CD4-positive, alpha-beta T cell treated with Interleukin-6 at 100 ng/mL for 8 hours (primary cell): Measurements from ENCODE around the gene PIK3R5.
"Not testable (repeated sequence)": the region's sequence is repeated elsewhere in the genome, so short reads cannot be mapped to it uniquely, and the experiment has no call there.

Source experiments
- DNase-seq: peaks from one replicate; pipeline ENCODE4 v3.0.0-alpha.2; 2020; ENCODE audit warnings: mixed read lengths, low spot score

PIK3R5 gene

GRCh38 chr17:8985054-8985701 is 19.7 kb upstream of the PIK3R5 start:
- DNase-seq = no peak

- DNase-seq = not testable (repeated sequence)
Observed at GRCh38 chr17:8984225-8984624, 18.7 kb upstream of the PIK3R5 start.

- DNase-seq = no peak
Observed at GRCh38 chr17:8981443-8981842, 15.9 kb upstream of the PIK3R5 start.

GRCh38 chr17:8979715-8980114 is 14.2 kb upstream of the PIK3R5 start:
- no peak for DNase-seq

GRCh38 chr17:8976638-8977037 is 11.1 kb upstream of the PIK3R5 start:
- DNase-seq = no peak

DNA sequence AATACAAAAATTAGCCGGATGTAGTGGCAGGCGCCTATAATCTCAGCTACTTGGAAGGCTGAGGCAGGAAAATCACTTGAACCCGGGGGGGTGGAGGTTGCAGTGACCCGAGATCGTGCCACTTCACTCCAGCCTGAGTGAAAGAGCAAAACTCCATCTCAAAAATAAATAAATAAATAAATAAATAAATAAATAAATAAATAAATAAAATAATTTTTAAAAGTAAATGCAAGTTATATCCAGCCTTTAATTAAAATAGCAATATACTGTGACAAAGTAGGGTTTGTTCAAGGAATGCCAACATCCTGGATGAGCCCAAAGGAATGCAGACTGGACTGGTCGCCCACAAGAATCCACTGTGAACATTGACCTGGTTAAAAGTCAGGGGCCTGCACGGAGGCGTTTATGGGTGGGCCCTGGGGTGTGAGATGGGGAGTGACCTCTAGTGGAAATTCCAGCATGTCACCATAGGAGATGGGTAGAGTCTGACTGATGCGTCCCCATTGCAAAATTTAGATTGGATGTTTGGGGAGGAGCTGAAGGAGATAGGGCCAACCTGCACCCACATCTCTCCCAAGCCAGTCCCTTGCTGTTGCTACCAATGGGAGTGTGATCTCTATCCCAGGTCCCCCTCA is 9.7 kb upstream of the PIK3R5 start:
- no peak for DNase-seq

GRCh38 chr17:8969901-8970300 is 4.4 kb upstream of the PIK3R5 start:
- no peak for DNase-seq

DNA sequence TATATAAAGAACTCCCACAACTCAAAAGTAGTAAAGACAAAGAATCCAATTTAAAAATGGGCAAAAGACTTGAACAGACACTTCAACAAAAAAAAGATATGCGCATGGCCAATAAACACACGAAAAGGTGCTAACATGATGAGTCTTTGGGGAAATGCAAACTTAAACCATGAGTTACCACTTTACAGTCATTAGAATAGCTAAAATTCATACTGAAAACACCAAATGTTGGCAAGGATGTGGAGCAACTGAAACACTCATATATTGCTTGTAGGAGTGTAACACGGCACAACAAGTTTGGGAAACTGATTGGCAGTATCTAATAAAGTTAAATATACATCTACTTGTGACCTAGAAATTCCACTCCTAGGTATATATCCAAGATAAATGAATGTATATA is 3.0 kb upstream of the PIK3R5 start:
- DNase-seq = no peak

GRCh38 chr17:8967861-8968260 is 2.4 kb upstream of the PIK3R5 start:
- no peak for DNase-seq

DNA sequence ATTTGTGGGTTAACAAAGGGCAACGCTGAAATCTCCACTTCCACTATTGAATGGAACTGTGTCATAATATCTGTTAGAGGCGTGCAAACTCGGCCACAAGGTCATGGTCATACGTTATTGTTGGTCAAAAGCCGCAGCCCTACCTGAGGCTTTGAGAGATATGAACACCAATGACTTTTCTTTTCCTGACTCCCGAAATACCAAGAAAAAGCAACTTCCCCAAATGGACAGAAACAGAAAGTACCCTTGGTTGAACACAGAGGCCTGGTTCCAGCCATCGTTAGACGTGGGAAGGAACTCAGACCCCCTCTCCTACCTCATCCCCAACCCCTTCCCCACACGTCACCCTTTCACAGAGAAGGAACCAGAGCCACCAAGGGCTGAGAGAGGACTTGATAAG is 1.4 kb upstream of the PIK3R5 start:
- no peak for DNase-seq

DNA sequence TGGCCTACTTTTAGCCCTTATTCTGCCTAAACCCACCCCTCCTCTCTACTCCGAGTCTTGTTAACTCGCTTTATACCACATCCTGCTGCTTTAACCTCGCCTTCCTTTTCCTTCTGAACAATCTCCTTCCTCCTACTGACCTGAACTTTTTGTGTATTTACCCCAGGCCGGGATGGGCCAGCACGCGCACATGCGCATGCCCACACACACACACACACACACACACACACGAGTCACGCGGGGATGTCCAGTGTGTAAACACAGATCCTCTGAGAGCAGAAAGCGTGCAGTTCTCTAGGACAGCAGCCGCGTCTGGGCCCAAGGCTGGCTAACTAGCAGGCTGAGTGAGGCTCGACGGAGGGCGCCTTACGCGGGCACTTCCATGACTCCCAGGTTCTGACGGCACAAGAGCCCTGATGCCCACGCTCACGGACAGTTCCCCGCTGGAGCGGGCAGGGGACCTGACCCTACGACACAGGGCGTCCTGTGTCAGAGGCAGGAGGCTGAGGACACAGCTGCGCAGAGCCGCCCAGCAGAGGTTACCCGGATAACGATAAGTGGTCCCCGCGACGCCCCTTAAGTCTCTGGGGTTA is 610 bp downstream of the PIK3R5 start:
- peak; percentile 41 for DNase-seq

GRCh38 chr17:8963647-8964258 is 1.8 kb downstream of the PIK3R5 start:
- DNase-seq = peak; percentile 30

DNA sequence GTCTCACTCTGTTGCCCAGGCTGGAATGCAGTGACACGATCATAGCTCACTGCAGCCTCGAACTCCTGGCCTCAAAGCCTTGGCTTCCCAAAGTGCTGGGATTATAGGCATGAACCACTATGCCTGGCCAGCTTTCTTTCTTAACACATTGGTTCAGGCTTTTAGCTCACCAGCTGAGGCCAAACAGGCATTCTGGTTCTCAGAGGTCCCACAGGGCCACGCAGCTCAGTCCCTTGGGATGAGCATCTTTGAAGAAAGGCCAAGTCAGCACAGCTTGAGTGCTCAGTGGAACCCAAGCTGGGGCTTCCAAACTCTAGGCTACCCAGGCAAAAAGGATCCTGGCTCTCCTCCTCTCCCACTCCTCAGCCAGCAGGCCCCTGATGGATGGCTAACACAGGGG is 2.5 kb downstream of the PIK3R5 start:
- DNase-seq = no peak

GRCh38 chr17:8961829-8962228 is 3.7 kb downstream of the PIK3R5 start:
- no peak for DNase-seq

DNA sequence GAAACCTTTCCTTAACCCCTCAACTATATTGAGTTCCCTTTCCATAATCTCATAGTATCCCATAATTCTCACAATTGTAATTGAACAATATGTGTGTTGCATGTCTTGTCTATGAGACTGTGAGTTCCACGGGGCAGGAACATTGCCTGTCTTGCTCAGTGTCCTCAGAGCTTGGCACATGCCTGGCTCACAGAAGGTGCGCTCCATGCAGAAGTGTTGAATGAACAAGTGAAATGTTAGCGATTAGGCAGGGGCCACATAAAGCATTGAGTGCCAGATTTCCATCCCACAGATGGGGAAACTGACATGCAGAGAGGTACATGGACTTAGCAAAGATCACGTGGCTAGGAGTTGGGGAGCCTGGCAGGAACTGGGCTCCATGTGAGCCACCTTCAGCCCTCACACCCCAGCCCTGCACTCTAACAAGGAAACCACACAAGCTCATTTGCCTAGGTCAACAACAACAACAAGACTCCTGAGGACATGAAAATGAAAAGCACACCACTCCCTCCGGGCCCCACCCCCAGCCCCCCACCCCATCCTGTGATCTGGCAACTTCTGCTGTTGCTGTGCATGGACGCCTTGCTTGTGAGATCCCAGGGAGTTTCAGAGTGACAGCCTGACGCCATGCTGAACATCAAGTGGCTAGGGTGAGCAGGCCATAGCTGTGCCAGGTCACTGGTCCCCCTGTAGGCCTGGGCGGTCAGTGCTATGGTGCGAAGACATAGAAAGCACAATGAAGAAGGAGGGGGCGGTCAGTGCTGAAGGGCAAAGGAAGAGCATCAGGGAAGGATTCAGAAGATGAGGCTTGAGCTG is 5.0 kb downstream of the PIK3R5 start:
- DNase-seq = no peak

DNA sequence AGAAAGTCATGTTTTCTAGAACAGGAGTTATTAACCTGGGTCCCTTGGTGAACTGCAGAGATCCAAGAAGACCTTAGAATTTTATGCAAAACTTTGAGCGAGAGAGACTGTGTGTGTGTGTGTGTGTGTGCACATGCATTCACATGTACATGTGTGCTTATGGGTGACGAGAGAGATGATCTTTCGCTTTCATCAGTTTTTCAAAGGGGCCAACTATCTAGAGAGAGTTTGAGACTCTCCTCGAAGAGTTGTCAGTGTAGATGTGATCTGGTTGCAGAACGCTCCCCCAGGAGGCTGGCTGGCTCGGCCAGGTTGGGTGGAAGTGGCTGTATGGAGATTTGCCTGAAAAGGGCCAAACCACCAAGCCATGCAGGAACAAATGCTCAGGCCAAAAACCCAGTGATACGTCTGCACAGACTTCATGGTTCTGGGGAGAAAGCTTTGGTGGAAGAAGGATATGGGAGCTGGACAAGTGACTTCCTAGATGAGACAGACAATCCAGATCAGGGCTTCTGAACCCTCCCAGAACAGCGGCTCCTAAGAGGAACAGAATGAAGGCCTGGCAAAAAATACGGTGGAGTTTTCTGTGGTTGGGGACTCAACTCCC is 6.1 kb downstream of the PIK3R5 start:
- DNase-seq = no peak

- DNase-seq = no peak
Observed at GRCh38 chr17:8957721-8958120, 7.8 kb downstream of the PIK3R5 start.

GRCh38 chr17:8956465-8956902 is 9.0 kb downstream of the PIK3R5 start:
- DNase-seq = no peak

GRCh38 chr17:8955021-8955959 is 10.2 kb downstream of the PIK3R5 start:
- DNase-seq = no peak

DNA sequence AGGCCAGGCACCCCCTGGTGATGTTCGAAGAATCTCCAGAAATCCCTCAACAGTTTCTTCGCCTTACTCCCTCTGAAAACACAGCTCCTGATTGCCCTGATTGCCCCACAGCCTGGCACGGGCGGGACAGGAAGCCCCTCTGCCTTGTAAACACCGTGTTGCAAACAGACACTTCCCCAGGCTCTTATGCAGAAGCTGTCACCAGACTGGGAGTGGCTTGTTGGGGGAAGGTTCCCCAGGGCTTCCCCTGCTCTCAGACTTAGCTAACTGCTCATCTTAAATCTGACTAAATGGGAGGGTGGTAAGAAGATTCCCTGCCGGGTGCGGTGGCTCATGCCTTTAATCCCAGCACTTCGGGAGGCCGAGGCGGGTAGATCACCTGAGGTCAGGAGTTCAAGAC is 11.2 kb downstream of the PIK3R5 start:
- DNase-seq = peak; percentile 83
